Bronchial epithelial cell (primary cell): ENCODE measurements around the gene TMCO4. TPM values are rescaled to one million over a fixed set of nuclear protein-coding genes. Genes with fewer than 3 reads are reported as not detected.

Experiments used
- DNase-seq: peaks from one replicate; pipeline ENCODE4 v3.0.0-alpha.2; 2010; ENCODE audit warnings: low read depth
- FAIRE-seq: peaks from 2 replicates; lab custom pipeline; 2011; peaks lifted over from hg19 to GRCh38; lab: Jason Lieb, UNC
- H3K27me3 ChIP-seq: 2 replicates; pipeline ENCODE4 v1.5.1; 2011; ENCODE audit warnings: low read length; ENCODE audit not compliant: control insufficient read depth, insufficient read depth
- H3K36me3 ChIP-seq: 2 replicates; pipeline ENCODE4 v1.5.1; 2011; ENCODE audit warnings: low read length; ENCODE audit not compliant: control insufficient read depth, insufficient read depth
- H3K4me3 ChIP-seq: 2 replicates; pipeline ENCODE4 v1.5.1; 2011; ENCODE audit warnings: mild to moderate bottlenecking, low read depth, low read length, control low read depth
- total RNA-seq: library from RNA; depleted of rRNA; stranded (reverse); fragments of >200 nt; gene quantifications from 2 replicates; pipeline ENCODE4 v1.2.1, GENCODE V29; 2014
- TF ChIP-seq, protein P1 (sequence below): IDR thresholded peaks from 2 replicates; pipeline ENCODE4 v1.5.1; 2011; ENCODE audit warnings: mild to moderate bottlenecking, moderate library complexity, low read length, control low read depth, inconsistent platforms; ENCODE audit not compliant: insufficient read depth, severe bottlenecking

The TMCO4 gene
- total RNA-seq, 1 donor from 2014 or later, result 2.6 TPM

GRCh38 chr1:19756480-19756879 lies 43.2 kb downstream of the TMCO4 start:
- DNase-seq, result no peak
- no peak overlapping the region for H3K4me3 ChIP-seq
- no peaks in the 10 kb centered on the region for H3K36me3 ChIP-seq
- H3K27me3 ChIP-seq, result no peaks in the 10 kb centered on the region
- no peak for FAIRE-seq
- TF ChIP-seq, protein P1, sequence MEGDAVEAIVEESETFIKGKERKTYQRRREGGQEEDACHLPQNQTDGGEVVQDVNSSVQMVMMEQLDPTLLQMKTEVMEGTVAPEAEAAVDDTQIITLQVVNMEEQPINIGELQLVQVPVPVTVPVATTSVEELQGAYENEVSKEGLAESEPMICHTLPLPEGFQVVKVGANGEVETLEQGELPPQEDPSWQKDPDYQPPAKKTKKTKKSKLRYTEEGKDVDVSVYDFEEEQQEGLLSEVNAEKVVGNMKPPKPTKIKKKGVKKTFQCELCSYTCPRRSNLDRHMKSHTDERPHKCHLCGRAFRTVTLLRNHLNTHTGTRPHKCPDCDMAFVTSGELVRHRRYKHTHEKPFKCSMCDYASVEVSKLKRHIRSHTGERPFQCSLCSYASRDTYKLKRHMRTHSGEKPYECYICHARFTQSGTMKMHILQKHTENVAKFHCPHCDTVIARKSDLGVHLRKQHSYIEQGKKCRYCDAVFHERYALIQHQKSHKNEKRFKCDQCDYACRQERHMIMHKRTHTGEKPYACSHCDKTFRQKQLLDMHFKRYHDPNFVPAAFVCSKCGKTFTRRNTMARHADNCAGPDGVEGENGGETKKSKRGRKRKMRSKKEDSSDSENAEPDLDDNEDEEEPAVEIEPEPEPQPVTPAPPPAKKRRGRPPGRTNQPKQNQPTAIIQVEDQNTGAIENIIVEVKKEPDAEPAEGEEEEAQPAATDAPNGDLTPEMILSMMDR, result no peak

- no peaks in the 10 kb centered on the region for H3K27me3 ChIP-seq
- H3K36me3 ChIP-seq, result peaks cover 1% of the 10 kb centered on the region
- H3K4me3 ChIP-seq, result no peak overlapping the region
- DNase-seq, result no peak
- TF ChIP-seq, protein P1, result no peak
- FAIRE-seq, result peak; percentile 50
These were observed 45.2 kb downstream of the TMCO4 start for GRCh38 chr1:19754482-19754881.

GRCh38 chr1:19752083-19752696 lies 47.5 kb downstream of the TMCO4 start:
- H3K4me3 ChIP-seq, result no peak overlapping the region
- DNase-seq (no peak), FAIRE-seq (no peak)
- no peaks in the 10 kb centered on the region for H3K27me3 ChIP-seq
- TF ChIP-seq, protein P1, result no peak
- H3K36me3 ChIP-seq, result peaks cover 1% of the 10 kb centered on the region

GRCh38 chr1:19750882-19751276 lies 48.8 kb downstream of the TMCO4 start:
- FAIRE-seq, result no peak
- TF ChIP-seq, protein P1, result no peak
- Histone ChIP-seq H3K4me3 (no peak overlapping the region), H3K36me3 (peaks cover 1% of the 10 kb centered on the region), H3K27me3 (no peaks in the 10 kb centered on the region)
- no peak for DNase-seq

GRCh38 chr1:19750101-19750881 lies 49.4 kb downstream of the TMCO4 start:
- H3K4me3 ChIP-seq, result no peak overlapping the region
- DNase-seq, result peak; percentile 76
- peaks cover 1% of the 10 kb centered on the region for H3K36me3 ChIP-seq
- TF ChIP-seq, protein P1, result no peak
- no peaks in the 10 kb centered on the region for H3K27me3 ChIP-seq
- peak; percentile 40 for FAIRE-seq
